ENCODE measurements around the gene SLC25A12.
"Not testable (repeated sequence)": the region's sequence is repeated elsewhere in the genome, so short reads cannot be mapped to it uniquely, and the experiment has no call there.

Gene SLC25A12

DNA sequence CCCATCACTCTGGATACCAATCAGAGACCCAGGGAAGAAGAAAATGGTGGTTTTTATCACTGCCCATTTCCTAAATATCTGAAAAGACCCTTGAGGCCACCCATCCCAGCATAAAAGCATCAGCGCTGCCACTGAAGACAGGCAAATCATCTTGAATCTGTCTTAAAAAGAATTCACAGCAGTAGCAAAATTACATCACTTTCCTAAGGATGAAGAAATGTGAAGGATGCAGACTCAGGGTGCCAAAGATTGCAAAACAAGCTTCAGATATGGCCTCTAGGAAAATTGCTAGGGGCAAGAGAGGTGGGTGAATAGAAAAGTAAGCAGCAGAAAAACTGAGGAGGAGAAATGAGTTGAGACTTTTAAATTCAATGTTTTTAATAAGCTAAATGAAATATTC lies 70.0 kb downstream of the SLC25A12 start:
- no peak for DNase-seq (ENCODE audit: low spot score)

DNA sequence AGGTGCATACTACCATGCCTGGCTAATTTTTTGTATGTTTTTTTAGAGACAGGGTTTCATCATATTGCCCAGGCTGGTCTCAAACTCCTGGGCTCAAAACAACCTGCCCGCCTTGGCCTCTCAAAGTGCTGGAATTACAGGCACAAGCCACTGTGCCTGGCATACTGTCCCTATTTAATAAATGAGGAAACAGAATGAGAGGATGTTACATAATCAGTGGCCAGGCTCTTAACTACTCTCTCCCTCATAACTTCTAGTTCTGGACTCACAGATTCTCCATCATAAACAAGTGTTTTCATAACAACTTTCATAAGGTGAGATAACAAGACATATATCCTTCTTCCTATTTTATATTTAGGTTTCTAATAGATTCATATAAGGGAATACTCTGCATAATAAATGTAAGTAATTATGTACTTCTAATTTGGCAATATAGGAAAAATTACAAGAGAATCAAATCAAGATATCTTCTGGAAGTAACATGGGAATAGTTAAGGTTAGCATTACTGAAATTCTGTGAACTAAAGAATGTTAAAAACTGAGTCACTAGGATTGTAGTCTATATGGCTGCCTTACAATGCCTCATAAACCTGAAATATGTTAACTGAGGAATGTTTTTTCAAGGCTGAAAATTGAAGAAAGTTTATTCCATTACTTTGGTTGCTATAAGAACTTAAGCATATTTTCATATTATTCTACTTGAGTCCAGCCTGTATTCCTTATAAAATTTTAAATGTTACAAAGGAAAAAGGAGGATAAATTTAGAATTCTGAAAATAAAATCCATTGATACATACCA lies 71.3 kb downstream of the SLC25A12 start:
- DNase-seq (ENCODE audit: low spot score), result no peak

DNA sequence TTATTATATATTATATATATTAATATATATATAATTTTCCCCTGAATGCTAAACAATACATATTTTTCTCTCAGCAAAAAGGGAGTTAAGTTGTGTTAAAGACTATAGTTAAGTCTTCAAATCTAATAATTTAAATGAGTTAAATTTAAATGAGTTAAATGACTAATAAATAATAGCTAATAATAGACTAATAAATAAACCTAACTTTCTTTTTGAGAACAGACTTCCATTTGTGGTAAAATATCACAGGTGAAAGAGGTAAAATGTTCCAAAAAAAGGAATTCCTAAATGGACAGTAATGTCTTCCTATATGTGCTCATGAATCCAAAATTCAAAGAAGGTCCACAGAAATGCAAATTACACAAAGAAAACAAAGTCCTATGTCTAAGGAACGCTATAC lies 74.6 kb downstream of the SLC25A12 start:
- DNase-seq (ENCODE audit: low spot score), result no peak

DNA sequence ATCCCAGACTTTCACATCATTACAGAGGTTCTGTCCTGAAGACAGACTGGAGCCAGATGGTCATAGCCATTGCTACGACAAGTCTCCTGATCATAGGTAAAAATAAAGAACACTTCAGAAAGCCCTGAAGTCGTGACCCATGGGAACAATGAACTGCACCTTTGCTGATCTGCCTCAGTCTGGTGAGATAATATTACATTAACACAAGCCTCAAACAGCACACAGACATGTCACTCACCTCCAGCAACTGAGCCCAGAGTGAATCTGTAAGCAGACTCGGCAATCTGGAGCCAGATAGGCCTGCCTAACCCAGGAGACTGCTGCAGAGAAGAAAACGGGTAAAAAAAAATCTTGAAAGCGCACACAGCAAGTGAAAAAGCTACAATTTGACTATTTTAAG lies 79.2 kb downstream of the SLC25A12 start:
- DNase-seq (ENCODE audit: low spot score), result no peak

DNA sequence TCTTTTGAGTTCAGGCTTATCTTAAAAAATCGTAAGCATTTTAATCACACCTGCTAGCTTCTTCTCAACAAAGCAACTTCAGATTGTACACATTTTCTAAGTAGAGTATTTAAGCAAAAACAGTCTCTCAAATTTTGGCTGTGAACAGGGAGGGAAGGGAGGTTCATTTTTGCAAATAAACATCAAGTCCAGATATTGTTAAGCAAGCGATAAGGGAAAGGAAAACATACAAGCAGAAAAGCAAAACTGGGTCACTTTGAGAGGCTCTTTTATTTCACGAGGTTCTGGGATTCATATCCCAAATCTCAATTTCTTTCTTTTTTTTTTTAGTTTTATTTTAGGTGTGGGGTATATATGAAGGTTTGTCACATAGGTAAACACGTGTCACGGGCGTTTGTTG lies 79.9 kb downstream of the SLC25A12 start:
- DNase-seq (ENCODE audit: low spot score), result no peak

DNA sequence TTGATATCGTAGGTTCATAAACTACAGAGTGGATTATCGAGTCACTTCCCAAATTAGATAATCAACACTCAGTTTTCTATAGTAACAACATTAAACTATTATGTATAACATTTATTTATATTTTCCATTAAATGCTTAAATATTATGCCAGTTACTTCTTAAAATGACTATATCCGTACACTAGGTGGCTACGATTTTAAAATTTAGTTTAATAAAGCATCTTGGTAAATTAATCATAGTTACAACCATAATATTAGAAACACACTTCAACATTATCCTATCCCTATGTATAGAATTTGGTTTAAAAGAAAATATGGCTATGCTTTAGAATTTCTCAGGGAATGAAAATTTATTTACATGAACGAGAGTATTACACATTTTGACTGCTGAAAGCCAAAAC lies 80.3 kb downstream of the SLC25A12 start:
- no peak for DNase-seq (ENCODE audit: low spot score)

DNA sequence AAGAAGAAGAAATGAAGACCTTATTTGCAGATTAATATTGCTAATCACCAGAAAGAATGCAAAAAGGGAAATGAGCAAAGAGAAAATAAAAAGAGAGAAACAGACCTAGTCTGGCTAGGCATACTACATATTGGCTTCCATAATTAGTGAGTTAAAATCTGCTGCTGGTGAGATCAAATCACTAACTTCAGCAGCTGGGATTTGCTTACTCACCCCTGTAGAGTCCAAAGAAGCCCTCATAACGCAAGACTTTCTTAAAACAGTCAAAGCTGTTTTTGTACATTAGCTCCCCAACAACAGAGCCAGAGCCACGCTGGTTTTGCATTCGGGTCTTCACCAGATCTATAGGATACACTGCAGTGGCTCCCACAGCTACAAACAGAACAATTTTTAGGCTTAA lies 80.9 kb downstream of the SLC25A12 start:
- no peak for DNase-seq (ENCODE audit: low spot score)

DNA sequence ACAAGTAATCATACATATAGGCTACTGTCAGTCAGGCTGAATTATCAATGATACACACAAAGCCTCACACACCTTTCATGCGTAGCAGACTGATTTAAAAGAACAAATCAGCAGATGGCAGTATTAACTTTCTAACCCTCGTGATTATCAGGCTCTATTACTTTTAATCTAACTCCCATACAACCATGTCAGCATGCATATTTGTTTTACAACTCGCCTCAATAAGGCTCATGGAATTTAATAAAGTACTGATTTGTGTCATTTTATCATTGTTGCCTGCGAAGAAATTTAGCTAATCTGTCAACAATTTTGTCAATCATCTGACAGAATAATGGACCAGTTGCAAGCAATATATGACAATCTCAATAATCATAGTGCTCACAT lies 82.8 kb downstream of the SLC25A12 start:
- no peak for DNase-seq (ENCODE audit: low spot score)

DNA sequence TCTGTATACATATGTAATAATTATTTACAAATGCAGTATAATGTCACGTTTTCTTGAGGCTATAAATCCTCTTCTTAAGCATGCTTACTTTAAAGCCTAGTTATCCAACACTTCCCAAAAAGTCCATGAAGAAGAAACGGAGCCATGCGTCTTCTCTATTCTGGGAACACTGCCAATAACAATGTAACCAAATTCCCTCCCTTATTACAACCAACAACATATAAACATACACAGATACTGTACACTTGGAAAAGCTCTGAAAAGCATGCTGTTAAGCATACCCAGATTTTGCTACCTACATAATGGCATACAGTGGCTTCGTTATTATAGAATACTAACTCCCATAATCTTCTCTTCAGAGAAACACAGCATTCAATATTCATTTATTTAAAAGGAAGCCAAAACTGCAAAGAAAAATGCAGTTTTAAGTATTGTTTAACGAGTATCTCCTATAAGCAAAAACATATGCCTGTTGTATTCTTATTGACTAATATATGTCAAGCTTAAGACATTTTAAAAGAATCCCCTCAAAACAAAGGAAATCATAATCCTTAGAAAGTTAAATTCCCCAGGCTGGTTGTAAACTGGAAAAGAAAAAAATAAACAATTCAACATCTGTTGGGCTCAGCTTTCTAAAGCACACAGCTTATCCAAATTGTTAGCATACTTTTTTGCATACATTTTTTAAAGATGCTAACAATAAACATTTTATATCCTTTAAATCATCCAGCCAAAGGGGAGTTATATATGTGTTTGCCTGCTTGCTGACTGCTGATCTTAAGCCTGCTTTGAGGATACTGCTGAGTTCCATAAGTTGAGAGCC lies 83.4 kb downstream of the SLC25A12 start:
- no peak for DNase-seq (ENCODE audit: low spot score)

DNA sequence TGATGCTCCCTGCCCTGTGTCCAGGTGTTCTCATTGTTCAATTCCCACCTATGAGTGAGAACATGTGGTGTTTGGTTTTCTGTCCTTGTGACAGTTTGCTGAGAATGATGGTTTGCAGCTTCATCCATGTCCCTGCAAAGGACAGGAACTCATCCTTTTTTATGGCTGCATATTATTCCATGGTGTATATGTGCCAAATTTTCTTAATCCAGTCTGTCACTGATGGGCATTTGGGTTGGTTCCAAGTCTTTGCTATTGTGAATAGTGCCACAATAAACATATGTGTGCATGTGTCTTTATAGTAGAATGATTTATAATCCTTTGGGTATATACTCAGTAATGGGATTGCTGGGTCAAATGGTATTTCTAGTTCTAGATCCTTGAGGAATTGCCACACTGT lies 85.2 kb downstream of the SLC25A12 start:
- DNase-seq (ENCODE audit: low spot score), result not testable (repeated sequence)

DNA sequence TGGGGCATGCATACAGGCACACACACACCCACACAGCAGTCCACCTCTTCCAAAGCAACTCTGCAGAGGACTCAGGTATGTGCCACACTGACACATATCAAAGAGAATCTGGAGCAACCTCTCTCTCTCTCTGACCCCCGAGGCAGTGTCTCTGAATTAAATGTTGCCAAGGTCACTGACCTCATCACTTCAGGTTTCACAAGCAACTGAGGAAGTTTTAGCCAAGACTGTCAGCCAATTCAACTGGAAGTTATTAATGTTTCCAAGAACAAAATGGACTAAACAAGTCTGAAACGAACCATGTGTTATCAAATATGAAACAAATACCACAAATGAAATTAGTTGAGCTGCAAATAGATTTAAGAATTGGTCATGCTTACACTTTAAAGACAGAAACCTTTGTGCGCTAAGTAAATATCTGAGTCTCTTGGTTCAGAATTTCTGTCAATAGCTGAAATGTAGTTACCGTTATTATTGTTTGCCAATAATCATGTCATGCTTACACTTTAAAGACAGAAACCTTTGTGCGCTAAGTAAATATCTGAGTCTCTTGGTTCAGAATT lies 86.1 kb downstream of the SLC25A12 start:
- DNase-seq (ENCODE audit: low spot score), result no peak

DNA sequence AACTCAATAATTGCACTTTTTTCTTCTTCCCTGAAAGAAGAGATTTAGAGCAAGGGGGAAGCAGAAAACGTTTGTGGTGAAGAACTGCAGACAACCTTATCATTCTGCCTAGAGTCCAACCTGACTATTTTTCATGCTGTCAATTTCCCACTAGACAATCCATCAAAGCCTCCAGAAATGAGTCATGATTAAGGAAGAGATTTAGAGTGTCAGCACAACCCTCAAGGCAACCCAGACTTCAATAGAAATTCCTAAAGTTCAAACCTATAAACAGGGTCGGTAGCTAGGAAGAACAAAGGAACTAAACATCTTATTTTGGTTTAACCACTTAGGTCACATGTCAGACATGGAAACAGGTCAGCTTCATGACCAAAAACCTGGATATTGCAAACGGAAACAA lies 86.9 kb downstream of the SLC25A12 start:
- DNase-seq (ENCODE audit: low spot score), result no peak

DNA sequence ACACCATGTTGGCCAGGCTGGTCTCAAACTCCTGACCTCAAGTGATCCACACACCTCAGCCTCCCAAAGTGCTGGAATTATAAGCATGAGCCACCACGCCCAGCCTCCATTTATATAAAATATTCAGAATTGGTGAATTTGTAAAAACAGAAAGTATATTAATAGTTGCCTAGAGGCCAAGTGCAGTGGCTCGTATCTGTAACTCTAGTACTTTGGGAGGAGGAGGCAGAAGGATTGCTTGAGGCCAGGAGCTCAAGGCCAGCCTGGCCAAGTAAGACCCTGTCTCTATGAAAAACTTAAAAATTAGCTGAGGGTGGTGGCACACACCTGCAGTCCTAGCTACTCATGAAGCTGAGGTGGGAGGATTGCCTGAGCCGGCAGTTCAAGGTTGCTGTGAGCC lies 89.6 kb downstream of the SLC25A12 start:
- no peak for DNase-seq (ENCODE audit: low spot score)

DNA sequence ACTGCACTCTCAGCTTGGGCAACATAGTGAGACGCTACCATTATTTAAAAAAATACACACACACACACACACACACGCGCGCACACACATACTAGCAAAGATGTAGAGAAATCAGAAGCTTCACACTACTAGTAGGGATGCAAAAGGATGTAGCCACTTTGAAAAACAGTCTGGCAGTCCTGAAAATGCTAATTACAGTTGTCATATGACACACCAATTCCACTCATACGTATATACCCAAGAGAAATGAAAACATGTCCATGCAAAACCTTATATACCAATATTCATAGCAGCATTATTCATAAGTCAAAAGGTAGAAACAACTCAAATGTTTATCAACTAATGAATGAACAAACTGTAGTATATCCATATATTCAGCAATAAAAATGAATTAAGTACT lies 90.3 kb downstream of the SLC25A12 start:
- no peak for DNase-seq (ENCODE audit: low spot score)

DNA sequence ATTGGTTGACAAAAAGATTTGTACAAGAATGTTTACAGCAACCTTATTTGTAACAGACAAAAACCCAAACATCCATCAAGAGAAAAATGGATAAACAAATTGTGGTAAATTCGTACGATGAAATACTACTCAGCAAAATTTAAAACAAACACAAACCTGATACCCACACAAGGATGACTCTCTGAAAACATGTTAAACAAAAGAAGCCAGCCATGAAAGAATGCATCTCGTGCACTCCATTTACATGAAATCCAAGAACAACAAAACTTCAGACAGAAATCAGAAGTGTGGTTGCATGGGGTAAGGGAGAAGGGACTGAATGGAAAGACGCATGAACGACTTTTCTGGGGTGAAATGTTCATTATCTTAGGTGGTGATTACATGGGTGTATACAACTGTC lies 93.4 kb downstream of the SLC25A12 start:
- no peak for DNase-seq (ENCODE audit: low spot score)

DNA sequence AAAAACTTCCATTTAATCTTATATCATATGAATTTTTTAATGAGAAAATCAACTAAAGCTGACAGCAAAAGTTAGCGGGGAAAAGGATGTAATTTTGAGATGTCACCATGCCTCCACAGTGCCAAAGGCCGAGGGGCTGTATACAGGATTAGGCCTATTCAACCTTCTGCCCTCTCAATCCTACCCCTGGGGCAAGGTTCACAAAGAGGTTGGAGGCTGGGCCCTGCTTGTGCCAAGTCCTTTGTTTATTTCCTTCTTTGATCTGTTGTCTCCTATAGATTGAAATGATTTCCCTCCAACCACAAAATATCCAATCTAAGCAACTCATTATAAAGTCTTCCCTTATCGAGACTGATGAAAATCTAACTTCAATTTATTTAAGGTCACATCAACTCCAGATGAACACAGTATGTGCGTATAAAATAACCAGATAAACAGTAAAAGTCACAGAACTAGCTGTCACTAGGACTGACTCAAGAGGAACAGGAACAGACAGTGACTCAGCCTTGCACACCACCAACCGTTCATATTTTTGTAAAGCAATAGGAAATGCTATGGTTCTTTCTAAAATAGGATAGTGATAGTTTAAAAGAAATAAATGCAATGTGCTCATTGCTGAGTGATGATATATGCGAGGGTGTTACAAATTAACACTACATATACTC lies 95.8 kb downstream of the SLC25A12 start:
- no peak for DNase-seq (ENCODE audit: low spot score)

DNA sequence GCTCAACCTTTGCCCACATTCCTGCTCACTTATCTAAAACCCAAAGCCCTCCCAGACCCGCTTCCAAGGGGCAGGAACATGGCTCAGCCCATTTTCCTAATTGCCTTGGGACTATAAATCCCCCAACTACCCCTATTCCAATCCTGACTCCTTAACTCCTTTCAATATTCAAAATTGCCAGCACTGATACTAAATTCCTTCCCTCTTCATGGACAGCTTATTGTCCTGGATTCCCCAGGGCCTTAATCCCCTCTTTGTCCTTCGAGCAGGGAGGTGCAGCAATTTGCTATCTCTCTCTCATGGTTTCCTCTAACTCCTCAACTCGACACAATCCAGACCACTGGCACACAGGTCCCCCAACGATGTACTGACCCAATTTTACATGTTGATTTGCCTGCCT lies 99.1 kb downstream of the SLC25A12 start:
- DNase-seq (ENCODE audit: low spot score), result no peak

DNA sequence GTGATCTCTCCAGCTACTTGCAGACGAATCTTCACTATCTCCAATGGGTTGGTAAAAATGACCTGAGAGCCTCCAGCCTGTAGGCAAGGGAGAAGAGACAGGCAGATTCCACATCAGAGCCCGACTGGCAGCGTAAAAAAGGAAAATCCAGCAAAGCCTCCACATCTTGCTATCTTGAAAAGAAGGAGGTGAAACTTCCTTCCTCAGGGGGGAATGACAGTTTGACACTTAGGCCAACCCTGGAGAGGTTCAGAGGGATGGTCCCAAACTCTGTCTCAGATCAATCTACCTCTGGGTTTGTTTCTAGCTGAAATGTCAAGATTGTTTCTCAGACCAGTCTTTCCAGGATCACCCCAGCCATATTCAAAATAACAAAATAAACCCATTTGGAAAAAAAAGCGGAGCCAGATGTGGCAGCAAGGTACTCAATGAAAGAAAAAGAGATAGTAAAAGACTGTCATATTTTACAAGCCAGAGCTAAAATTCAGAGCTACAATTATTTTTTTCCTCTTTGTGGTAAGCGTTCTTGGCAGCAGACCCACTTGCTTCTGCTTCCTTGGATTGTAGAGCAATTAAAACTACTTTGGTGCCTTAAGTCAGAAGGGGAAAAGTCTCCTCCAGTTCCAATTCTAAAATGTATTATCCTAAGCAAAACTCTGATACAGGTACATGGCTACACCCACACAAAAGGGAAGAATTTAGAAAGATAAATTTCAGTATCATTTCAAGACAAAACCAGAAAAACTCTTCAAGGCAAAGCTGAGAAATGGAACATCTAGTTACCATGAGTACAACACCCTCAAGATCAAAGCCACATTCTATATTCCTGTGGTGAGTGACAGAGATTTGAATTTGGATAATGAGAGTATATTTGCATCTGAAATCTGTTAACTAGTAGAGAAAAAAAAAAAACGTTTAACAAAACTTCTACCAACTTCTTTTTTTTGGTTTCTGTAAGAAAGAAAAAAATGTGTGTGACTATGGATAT lies 100.1 kb downstream of the SLC25A12 start:
- no peak for DNase-seq (ENCODE audit: low spot score)

DNA sequence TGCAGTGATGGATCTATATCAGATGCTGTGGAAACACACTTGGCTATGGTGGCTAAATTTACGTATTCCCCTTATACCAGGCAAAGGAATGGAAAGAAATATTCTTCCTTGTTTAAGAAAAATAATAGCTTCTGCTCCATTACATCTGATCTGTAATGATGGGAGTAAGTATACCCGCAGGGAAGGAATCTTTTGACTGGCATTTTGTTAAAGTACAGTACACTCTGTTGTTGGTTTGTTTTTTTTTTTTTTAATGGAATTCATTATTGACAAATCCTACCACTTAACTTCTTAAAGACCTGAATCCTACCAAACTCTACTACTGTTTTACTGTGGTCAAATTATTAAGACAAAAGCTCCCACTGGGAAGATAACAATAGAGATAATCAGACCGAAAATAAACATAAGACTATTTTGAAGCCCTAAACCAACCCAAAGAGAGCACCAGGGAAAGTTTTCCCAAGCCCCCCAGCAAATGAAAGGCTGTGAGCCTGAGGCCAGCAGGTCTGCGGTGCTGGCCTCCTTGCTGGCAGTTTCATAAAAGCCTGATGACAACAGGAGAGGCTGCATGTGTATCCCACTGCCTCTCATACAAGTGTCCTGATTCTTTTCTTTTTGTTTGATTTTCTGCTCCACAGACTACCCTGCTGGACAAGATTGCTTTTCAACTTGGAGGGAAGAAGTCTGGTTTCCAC lies 101.0 kb downstream of the SLC25A12 start:
- no peak for DNase-seq (ENCODE audit: low spot score)

DNA sequence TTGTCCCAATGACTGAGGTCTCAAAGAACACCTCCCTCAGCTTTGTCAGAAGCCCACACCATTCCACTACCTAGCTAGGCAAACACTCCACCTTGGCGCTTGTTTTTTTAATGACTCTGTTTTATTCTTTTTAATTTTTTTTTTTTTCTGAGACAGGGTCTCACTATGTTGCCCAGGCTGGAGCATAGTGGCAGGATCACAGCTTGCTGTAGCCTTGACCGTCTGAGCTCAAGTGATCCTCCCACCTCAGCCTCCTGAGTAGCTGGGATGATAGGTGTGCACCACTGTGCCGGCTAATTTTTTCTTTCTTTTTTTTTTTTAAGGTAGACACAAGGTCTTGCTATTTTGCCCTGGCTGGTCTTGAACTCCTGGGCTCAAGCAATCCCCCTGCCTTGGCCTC lies 101.9 kb downstream of the SLC25A12 start:
- no peak for DNase-seq (ENCODE audit: low spot score)

DNA sequence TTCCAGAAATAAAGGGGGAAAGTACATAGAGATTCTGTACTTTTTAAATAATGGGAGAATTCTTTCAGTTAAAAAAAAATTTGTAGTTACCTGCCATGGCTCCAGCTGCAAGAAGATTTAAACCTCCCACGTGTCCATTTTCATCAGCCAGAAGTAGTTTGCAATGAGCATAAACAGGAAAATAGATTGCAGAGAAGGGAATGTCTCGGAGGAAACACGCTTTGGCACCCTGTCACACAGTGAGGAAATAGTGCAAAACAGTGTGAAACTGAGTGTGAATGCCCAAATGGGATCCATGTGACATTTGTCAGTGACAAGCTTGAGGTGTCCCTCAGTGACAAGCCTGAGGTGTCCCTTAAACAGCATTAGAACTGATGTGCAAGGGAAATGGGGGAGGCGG lies 102.7 kb downstream of the SLC25A12 start:
- no peak for DNase-seq (ENCODE audit: low spot score)

Data from globus pallidus (tissue), 1 donor.